SU-DHL-6 (cell line): ENCODE measurements around the gene FAM32A.

Source experiments
- H2AFZ ChIP-seq: fragments of 200-600 bp; sonication (generic); 2 replicates; pipeline ENCODE4 v1.6.1; 2014; ENCODE audit warnings: low read depth, mild to moderate bottlenecking, moderate library complexity, mixed read lengths, antibody characterized with exemption, low read length; ENCODE audit not compliant: severe bottlenecking
- H3F3A ChIP-seq: fragments of 200-600 bp; shearing (Covaris generic); 2 replicates; pipeline ENCODE4 v1.6.0; 2016; ENCODE audit warnings: antibody characterized with exemption, mild to moderate bottlenecking; ENCODE audit not compliant: insufficient read depth
- H3K27ac ChIP-seq: fragments of 200-600 bp; sonication (generic); 2 replicates; pipeline ENCODE4 v1.5.1; 2016; ENCODE audit warnings: low read depth, mild to moderate bottlenecking, low read length, moderate library complexity, mixed read lengths
- H3K27me3 ChIP-seq: fragments of 200-600 bp; sonication (generic), shearing (Covaris generic); 2 replicates; pipeline ENCODE4 v1.6.0; 2014; ENCODE audit warnings: mild to moderate bottlenecking, low read length
- H3K36me3 ChIP-seq: fragments of 200-600 bp; sonication (generic); 2 replicates; pipeline ENCODE4 v1.6.1; 2014; ENCODE audit warnings: mild to moderate bottlenecking, low read length, mixed read lengths
- H3K4me2 ChIP-seq: fragments of 300-600, 200-600 bp; shearing (Covaris generic), sonication (generic); 2 replicates; pipeline ENCODE4 v1.6.0; 2014; ENCODE audit warnings: low read length, low read depth, mild to moderate bottlenecking; ENCODE audit not compliant: poor library complexity, severe bottlenecking
- H3K4me3 ChIP-seq: fragments of 200-600 bp; sonication (generic); 2 replicates; pipeline ENCODE4 v1.5.1; 2014; ENCODE audit warnings: antibody characterized with exemption, low read length, mild to moderate bottlenecking, mixed read lengths; ENCODE audit not compliant: insufficient read depth, poor library complexity, severe bottlenecking
- H3K79me2 ChIP-seq: fragments of 200-600 bp; sonication (generic); 2 replicates; pipeline ENCODE4 v1.6.1; 2014; ENCODE audit warnings: mild to moderate bottlenecking, low read length, moderate library complexity; ENCODE audit not compliant: insufficient read depth
- H3K9ac ChIP-seq: fragments of 200-600 bp; sonication (generic); 2 replicates; pipeline ENCODE4 v1.7.0; 2014; ENCODE audit warnings: mild to moderate bottlenecking, low read length
- H3K9me2 ChIP-seq: fragments of 200-600 bp; sonication (generic); replicated peaks from 2 replicates; pipeline ENCODE4 v1.6.1; 2014; ENCODE audit warnings: low read length; ENCODE audit not compliant: insufficient read depth
- H3K9me3 ChIP-seq: fragments of 200-600 bp; sonication (generic); 2 replicates; pipeline ENCODE4 v1.6.1; 2014; ENCODE audit warnings: low read length, mixed read lengths; ENCODE audit not compliant: insufficient read depth
- H4K20me1 ChIP-seq: fragments of 200-600 bp; sonication (generic); 2 replicates; pipeline ENCODE4 v1.6.1; 2014; ENCODE audit warnings: low read depth, mild to moderate bottlenecking, antibody characterized with exemption, low read length, moderate library complexity, mixed read lengths
- EZH2phosphoT487 ChIP-seq: fragments of 200-600 bp; sonication (generic), shearing (Covaris generic); conservative IDR thresholded peaks from 2 replicates; pipeline ENCODE4 v1.6.1; 2018; ENCODE audit warnings: mild to moderate bottlenecking, antibody characterized with exemption, low read length, moderate library complexity, mixed read lengths
- TF ChIP-seq, protein P1 (sequence below): fragments of 200-600 bp; sonication (generic); IDR thresholded peaks from one replicate; pipeline ENCODE4 v1.5.1; 2017; ENCODE audit warnings: antibody characterized with exemption, mild to moderate bottlenecking, low read length, moderate library complexity; ENCODE audit not compliant: insufficient read depth, poor library complexity, severe bottlenecking

Gene FAM32A

DNA sequence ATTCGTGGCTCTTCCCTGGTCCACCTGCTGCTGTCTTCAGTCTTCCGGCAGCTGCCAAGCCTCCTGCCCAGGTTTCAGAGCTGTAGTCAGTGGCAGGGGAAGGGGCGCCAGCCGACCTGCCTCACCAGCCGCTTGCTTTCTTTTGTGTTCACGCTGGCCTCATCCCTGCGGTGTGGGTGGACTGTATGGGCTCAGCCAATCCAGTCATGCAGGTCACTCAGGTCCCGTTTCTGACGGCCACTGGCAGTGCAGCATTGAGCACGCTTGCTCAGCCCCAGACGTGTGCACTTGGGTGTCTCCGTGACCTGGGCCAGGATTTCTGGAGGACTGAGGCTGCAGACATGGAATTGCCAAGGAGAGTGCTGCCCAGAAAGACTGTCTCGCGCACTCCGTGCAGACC, 38.5 kb downstream of the FAM32A start:
- H3K36me3 ChIP-seq, result peaks cover 24% of the 10 kb centered on the region
- no peaks in the 10 kb centered on the region for H3K27me3 ChIP-seq
- H3K79me2 ChIP-seq, result no peaks in the 10 kb centered on the region
- 0 out of 2 replicates have a peak, but pooled peaks cover 3% of the 10 kb centered on the region for H3F3A ChIP-seq
- H3K9me2 ChIP-seq, result no peaks in the 10 kb centered on the region
- no peak overlapping the region for H3K9ac ChIP-seq
- H3K9me3 ChIP-seq, result peaks cover 24% of the 10 kb centered on the region
- H3K4me2 ChIP-seq, result no peak overlapping the region
- H4K20me1 ChIP-seq, result no peaks in the 10 kb centered on the region
- TF ChIP-seq, protein P1, sequence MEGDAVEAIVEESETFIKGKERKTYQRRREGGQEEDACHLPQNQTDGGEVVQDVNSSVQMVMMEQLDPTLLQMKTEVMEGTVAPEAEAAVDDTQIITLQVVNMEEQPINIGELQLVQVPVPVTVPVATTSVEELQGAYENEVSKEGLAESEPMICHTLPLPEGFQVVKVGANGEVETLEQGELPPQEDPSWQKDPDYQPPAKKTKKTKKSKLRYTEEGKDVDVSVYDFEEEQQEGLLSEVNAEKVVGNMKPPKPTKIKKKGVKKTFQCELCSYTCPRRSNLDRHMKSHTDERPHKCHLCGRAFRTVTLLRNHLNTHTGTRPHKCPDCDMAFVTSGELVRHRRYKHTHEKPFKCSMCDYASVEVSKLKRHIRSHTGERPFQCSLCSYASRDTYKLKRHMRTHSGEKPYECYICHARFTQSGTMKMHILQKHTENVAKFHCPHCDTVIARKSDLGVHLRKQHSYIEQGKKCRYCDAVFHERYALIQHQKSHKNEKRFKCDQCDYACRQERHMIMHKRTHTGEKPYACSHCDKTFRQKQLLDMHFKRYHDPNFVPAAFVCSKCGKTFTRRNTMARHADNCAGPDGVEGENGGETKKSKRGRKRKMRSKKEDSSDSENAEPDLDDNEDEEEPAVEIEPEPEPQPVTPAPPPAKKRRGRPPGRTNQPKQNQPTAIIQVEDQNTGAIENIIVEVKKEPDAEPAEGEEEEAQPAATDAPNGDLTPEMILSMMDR, result no peak
- no peak for TF ChIP-seq EZH2phosphoT487
- H2AFZ ChIP-seq, result no peak overlapping the region
- no peak overlapping the region for H3K27ac ChIP-seq
- no peak overlapping the region for H3K4me3 ChIP-seq

DNA sequence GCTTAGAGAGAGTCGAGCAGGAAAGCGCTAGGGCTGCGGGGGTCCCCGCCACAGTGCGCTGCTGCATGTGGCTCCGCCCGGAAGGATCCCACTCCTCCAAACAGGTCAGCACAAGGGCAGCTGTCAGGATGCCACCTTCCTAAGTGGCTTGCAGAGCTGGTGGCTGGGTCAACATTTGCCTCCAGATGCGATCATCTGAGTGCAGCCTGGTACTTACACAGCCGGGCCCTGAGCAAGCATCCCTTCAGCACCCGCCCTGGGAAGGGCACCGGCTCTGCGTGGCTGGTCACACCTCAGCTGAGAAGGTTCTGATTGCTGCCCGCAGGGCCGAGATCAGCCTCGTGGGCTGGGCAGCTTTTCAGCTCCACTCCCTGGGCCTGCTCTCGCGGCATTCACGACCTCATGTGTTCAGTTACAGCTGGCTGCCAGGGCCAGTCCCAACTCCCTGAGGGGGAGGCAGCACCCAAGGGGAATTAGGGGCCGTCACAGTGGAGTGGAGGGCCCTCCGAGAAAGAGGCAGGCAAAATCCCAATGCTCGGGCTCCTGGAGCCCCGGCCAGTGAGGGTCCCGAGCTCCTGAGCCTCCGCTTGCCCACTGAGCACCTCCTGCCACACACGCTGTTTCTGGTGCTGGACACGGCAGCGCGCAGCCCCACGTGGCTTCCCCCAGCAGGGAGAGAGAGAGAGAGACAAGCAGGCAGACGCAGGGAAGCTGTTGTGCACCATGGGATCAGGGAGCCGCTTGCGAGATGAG, 39.3 kb downstream of the FAM32A start:
- Histone ChIP-seq H3K79me2 (no peaks in the 10 kb centered on the region), H2AFZ (no peak overlapping the region), H3K4me3 (no peak overlapping the region), H3K4me2 (no peak overlapping the region), H3K36me3 (peaks cover 21% of the 10 kb centered on the region), H3K9me2 (no peaks in the 10 kb centered on the region), H3F3A (no peaks in the 10 kb centered on the region), H4K20me1 (no peaks in the 10 kb centered on the region), H3K27me3 (no peaks in the 10 kb centered on the region), H3K9me3 (peaks cover 24% of the 10 kb centered on the region), H3K9ac (no peak overlapping the region), H3K27ac (no peak overlapping the region)
- TF ChIP-seq, protein P1, result no peak
- no peak for TF ChIP-seq EZH2phosphoT487

DNA sequence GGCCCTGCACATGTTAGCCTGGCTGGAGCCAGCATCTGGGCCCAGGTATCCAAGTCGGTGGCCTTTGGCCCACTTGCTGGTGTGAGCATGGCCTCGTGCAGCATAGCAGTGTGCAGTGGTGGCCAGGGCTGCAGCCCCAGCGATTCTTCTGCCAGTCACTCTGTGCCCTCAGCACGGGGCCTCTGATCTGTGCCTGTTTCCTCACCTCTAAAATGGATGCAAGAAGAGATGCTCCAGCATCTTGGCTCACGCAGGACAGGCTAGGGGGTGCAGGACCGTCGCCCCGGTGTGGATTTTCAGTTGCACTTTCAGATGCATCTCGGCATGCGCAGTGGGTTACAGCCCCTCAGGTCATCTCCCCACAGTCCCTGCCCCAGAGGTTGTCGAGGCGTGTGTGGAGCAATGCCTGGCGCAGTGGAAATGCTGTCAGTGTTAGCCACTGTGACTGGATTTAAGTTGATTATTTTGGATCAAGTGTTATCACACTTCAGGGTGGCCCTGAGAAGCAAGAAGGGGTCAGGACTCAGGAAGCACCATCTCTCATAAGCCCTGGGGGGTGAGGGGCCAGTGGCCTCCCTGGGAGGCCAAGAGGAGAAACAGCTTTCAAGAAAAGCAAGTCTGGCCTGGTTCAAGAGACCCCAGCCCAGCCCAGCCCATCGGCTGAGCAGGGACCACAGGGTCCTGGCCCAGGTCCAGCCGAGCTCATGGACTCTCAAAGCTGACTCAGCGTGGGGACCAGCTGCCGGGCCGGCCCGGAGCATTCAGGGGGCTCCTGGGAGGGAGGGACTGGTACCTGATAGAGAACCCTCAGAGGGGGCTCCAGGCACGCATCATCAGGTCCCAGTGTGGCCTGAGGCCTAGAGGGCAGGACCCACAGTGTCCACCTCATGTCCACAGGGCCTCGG, 40.3 kb downstream of the FAM32A start:
- no peak overlapping the region for H3K4me3 ChIP-seq
- no peaks in the 10 kb centered on the region for H3K27me3 ChIP-seq
- H3F3A ChIP-seq, result no peaks in the 10 kb centered on the region
- no peaks in the 10 kb centered on the region for H4K20me1 ChIP-seq
- no peaks in the 10 kb centered on the region for H3K79me2 ChIP-seq
- H3K36me3 ChIP-seq, result peaks cover 12% of the 10 kb centered on the region
- no peak for TF ChIP-seq EZH2phosphoT487
- TF ChIP-seq, protein P1, result no peak
- no peak overlapping the region for H2AFZ ChIP-seq
- H3K9ac ChIP-seq, result no peak overlapping the region
- H3K9me3 ChIP-seq, result peaks cover 13% of the 10 kb centered on the region
- no peak overlapping the region for H3K27ac ChIP-seq
- no peaks in the 10 kb centered on the region for H3K9me2 ChIP-seq
- no peak overlapping the region for H3K4me2 ChIP-seq
